ENCODE results near the gene NPY4R.
"Not testable (repeated sequence)": the region's sequence is repeated elsewhere in the genome, so short reads cannot be mapped to it uniquely, and the experiment has no call there.

NPY4R gene

GRCh38 chr10:46455992-46456391 lies 9.8 kb downstream of the NPY4R start:
- DNase-seq = not testable (repeated sequence)

GRCh38 chr10:46451365-46451764 lies 14.4 kb downstream of the NPY4R start:
- not testable (repeated sequence) for DNase-seq

GRCh38 chr10:46450829-46451228 lies 14.9 kb downstream of the NPY4R start:
- DNase-seq = not testable (repeated sequence)

GRCh38 chr10:46447439-46447838 lies 18.3 kb downstream of the NPY4R start:
- DNase-seq = not testable (repeated sequence)

- DNase-seq = not testable (repeated sequence)
These were observed 20.2 kb downstream of the NPY4R start for GRCh38 chr10:46445389-46446122.

- not testable (repeated sequence) for DNase-seq
These were observed 22.3 kb downstream of the NPY4R start for GRCh38 chr10:46443422-46443821.

- not testable (repeated sequence) for DNase-seq
These were observed 23.0 kb downstream of the NPY4R start for GRCh38 chr10:46442706-46443275.

- DNase-seq = not testable (repeated sequence)
These were observed 23.9 kb downstream of the NPY4R start for GRCh38 chr10:46441837-46442278.

- not testable (repeated sequence) for DNase-seq
These were observed 24.8 kb downstream of the NPY4R start for GRCh38 chr10:46440942-46441341.

- not testable (repeated sequence) for DNase-seq
These were observed 42.2 kb downstream of the NPY4R start for GRCh38 chr10:46423550-46423949.

GRCh38 chr10:46419570-46420379 lies 46.0 kb downstream of the NPY4R start:
- DNase-seq = not testable (repeated sequence)

- not testable (repeated sequence) for DNase-seq
These were observed 47.5 kb downstream of the NPY4R start for GRCh38 chr10:46418283-46418682.

GRCh38 chr10:46415291-46415690 lies 50.5 kb downstream of the NPY4R start:
- DNase-seq = not testable (repeated sequence)

GRCh38 chr10:46412665-46413064 lies 53.1 kb downstream of the NPY4R start:
- DNase-seq = not testable (repeated sequence)

- not testable (repeated sequence) for DNase-seq
These were observed 54.6 kb downstream of the NPY4R start for GRCh38 chr10:46411123-46411522.
